GM18861 (cell line): Measurements from ENCODE around the gene PLA2G12B.
"Not testable (repeated sequence)": the region's sequence is repeated elsewhere in the genome, so short reads cannot be mapped to it uniquely, and the experiment has no call there.

Experiments used
- ATAC-seq: cut with Tn5 transposase; IDR thresholded peaks from one replicate; pipeline ENCODE4 v1.9.1; 2021; ENCODE audit not compliant: unreplicated experiment

Gene PLA2G12B

DNA sequence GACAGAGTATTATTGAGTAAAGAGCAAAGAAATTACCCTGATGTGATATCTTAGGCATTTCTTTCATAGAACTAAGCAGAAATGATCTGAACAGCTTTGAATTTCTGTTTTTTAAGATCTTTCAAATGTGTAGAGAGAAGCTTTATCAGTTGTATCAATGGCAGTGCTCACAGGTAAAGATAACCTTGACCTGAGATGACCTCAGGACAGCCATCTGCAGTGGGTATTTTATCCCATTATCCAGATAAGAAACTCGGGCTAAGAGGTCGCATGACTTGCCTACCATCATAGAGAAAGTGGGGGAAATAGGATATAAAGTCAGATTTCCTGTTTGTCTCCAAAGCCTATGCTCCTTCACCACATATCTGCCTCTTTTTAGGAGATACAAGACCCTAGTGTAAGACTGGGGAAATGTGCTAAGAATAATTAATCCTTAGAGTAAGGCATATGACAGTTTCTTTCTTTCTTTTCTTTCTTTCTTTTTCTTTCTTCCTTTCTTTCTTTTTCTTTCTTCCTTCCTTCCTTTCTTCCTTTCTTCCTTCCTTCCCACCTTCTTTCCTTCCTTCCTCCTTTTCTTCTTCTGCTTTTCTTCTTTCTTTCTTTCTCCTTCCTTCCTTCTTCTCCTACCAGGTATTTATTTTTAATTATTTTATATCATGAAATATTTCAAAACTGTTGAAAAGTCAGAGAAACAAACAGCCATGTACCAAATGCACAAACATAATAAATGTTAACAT, 10.9 kb downstream of the PLA2G12B start:
- ATAC-seq = no peak

DNA sequence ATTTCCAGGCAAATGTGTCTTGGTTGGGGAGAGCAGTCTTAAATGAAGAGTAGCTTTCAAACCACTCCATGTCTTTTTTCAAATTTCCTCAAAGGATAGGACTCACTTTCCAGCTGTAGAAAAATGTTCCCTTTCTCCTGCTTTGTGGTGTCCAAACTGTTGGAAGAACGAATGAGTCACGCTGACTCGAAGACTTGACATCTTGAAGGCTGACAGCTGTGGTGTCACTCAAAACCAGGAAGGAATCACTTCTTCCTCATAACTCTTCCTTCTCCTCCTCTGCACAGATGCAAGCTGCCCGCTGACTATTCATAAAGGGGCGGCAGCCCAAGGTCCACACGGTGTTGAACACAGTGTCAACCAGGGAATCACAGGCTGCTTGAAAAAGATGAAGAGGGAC, 19.2 kb downstream of the PLA2G12B start:
- ATAC-seq = no peak

DNA sequence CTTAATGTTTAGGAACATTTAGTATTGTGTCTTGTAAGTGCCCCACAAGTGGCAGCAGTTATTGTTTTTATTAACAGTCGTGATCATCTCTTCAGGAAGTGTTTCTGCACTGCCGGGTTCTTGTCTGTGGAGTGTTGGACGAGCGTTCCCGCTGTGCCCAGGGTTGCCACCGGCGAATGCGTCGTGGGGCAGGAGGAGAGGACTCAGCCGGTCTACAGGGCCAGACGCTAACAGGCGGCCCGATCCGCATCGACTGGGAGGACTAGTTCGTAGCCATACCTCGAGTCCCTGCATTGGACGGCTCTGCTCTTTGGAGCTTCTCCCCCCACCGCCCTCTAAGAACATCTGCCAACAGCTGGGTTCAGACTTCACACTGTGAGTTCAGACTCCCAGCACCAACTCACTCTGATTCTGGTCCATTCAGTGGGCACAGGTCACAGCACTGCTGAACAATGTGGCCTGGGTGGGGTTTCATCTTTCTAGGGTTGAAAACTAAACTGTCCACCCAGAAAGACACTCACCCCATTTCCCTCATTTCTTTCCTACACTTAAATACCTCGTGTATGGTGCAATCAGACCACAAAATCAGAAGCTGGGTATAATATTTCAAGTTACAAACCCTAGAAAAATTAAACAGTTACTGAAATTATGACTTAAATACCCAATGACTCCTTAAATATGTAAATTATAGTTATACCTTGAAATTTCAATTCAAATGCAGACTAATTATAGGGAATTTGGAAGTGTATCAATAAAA, 22.2 kb downstream of the PLA2G12B start:
- ATAC-seq = no peak

DNA sequence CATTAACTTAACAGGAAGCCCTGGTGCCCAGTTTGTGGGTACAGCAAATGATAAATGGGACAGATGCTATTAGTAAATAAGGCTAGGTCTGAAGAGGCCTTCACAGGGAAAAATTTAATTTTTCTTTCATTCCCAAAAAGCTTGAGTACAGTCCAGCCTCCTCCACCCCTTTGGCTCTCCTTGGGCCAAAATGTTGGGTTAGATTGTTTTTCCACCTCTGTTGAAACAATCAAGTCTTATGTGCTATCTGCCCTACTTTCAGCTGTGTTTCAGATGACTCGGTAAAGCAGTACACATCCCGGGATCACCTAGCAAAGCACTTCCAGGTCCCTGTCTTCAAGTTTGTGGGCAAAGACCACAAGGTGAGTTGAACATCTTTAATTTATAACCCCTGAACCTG, 24.3 kb downstream of the PLA2G12B start:
- no peak for ATAC-seq

DNA sequence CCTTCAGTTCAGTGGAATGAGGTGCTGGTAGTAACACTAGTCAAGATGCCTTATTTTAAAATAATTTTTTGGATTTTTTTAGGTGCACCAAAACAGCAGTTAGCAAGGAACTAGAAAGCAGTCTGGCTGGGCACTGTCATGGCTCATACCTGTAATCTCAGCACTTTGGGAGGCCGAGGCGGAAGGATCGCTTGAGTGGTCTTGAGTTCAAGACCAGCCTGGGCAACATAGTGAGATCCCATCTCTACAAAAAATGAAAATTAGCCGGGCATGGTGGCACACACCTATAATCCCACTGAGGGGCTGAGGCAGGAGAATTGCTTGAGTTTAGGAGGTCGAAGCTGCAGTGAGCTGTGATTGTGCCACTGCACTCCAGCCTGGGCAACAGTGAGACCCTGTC, 25.8 kb downstream of the PLA2G12B start:
- ATAC-seq = no peak

DNA sequence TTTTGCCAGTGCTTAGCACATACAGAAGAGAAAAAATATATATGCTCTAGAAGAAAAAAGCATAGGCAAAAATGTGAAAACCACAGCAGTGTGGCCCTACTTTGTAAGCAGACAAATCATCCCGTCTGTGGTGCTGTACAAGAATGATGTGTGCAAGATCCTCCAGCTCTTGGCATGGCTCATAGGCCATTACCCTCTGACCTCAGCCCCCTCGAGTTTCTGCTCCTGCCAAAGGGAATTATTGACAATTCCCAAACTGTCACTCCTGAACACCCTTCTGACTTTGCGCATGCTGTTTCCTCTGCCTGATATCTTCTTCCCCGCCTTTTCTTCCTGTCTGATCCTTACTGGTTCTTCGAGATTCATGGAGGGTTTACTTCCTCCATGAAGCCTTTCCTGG, 27.1 kb downstream of the PLA2G12B start:
- no peak for ATAC-seq

DNA sequence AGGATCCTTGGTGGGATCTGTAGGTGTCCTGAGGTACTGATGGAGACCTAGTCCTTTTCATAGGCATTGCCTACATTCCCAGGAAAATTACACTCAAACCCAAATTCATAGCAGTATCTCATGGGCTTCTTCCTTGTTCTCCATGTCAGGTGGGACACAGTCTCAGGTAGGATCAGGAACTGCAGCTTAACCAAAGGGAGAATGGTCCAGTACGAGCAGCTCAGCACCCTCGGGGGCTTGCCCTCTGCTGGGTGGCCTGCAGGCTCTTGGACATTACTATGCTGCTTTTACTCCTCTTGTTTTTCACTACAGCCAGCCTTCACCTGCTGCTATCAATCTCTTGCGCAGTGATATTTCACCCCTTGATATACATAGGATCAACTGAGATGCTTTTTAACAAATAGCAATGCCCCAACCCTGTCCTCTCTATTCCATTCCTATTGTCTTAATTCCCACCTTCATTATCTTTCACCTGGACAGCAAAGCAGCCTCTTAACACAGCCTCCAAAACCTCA, 28.6 kb downstream of the PLA2G12B start:
- ATAC-seq = no peak

DNA sequence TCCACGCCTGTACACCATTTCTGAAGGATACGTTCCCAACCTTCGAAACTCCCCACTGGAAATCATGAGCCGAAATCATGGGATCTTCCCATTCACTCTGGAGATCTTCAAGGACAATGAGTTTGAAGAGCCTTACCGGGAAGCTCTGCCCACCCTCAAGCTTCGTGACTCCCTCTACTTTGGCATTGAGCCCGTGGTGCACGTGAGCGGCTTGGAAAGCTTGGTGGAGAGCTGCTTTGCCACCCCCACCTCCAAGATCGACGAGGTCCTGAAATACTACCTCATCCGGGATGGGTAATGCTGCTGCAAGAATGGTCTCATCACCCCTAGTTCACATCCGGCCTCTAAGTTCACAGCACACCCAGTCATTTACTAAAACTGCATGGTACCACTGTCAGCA, 30.3 kb downstream of the PLA2G12B start:
- no peak for ATAC-seq

DNA sequence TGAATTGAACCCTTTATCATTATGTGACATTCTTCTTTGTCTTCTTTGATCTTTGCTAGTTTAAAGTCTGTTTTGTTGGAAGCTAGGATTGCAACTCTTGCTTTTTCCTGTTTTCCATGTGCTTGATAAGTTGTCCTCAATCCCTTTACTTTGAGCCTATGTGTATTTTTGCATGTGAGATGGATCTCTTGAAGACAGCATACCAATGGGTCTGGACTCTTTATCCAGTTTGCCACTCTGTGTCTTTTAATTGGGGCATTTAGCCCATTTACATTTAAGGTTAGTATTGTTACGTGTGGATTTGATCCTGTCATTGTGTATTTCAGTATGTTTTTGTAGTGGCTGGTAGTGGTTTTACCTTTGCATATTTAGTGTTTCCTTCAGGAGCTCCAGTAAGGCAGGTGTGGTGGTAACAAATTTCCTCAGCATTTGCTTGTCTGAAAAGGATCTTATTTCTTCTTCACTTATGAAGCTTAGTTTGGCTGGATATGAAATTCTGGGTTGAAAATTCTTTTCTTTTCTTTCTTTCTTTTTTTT, 33.4 kb downstream of the PLA2G12B start:
- not testable (repeated sequence) for ATAC-seq

DNA sequence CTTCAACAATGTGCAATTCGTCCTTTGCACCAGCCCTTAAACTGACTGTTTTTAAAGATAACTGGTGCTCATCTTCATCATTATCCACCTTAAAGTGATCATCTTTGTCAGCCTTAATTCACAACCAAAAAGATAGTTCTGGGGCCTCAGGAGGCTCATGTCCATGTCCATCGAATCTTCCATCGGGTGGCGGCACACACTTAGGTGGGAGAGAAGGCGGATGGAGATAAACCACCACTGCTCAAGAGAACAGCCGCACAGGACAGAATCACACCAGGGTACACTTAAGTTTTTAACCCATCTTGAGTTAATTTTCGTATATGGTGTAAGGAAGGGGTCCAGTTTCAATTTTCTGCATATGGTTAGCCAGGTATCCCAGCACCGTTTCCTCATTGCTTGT, 36.3 kb downstream of the PLA2G12B start:
- no peak for ATAC-seq

DNA sequence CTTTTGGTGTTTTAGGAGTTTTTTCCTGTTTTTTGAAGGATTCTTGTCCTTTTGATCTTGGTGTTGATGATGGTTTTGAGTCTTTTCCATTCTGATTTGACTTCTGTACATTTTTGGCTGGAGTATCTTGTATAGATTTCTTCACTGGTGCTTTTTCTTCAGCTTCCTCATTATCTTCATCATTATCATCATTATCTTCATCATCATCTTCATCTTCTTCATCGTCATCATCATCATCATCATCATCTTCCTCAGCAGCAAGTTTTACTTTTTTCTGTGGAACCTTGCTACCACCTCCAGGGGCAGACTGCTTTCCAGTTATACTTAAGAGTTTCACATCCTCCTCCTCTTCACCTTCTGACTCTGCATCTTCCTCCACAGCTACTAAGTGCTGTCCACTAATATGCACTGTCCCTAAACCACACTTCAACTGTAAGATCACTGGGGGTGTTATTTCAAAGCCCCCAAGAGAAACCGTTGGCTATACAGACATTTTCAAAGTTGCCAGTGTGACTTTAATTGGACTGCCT, 36.7 kb downstream of the PLA2G12B start:
- not testable (repeated sequence) for ATAC-seq

DNA sequence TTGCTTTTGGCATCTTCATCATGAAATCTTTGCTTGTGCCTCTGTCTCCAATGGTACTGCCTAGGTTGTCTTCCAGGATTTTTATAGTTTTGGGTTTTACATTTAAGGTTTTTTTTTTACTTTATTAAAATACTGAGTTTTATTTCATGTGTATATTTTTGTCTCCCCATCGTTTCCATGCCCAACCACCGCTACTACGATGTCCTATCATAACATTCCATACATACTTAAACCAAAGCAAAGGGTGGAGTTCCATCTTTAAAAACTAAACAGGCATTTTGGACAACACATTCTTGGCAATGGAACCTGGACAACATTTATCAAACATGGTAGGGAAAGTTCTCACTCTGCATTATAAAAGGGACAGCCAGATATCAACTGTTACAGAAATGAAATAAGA, 37.4 kb downstream of the PLA2G12B start:
- not testable (repeated sequence) for ATAC-seq

DNA sequence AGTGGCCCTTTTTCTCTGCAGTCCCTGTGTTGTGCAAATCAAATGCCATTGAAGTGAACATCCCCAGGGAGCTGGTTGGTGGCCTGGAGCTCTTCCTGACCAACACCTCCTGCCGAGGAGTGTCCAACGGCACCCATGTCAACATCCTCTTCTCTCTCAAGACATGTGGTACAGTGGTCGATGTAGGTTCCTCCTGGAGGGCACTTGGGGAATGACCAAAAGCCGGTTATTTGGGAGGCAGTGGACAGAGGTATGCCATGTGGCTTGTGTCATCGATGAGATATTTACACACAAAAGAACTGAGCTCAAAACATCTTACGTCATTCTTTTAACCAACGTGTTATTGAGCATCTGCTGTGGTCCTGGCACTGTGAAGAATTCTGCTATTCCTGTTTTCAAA, 41.3 kb downstream of the PLA2G12B start:
- no peak for ATAC-seq

DNA sequence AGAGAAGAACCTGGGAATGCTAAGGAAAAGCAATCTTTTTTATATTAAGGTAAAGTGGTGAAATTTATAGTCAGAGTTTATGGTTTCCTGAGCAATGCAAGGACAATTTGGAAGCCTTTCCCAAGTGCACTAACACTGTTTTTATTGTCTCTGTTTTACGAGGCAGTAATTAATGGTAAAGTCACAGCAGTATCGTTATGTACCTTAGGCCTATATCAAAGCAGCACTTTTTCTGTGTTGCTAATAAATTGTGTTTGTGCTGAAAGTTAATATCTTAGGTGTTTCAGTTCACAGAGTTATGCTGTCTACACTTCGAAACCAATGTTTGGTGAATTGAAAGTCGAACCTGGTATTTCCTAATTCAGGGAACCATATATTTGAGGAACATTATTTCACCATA, 41.9 kb downstream of the PLA2G12B start:
- ATAC-seq = no peak

DNA sequence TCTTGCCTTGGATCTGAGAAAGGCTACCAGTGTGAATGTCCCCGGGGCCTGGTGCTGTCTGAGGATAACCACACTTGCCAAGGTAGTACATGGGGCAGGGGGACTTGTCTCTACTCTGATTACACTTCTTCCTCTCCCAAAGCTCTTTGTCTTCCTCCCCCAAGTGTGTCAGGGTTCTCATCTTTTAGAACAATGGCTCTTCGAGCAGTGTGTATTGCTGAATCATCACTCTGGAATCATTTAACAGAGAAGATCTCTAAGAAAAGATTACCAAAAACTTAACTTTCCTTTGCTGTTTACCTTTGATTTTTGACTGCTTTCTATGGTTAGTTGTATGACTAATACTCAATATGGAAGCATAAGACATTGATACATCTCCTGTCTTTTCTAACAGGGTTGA, 42.8 kb downstream of the PLA2G12B start:
- no peak for ATAC-seq

DNA sequence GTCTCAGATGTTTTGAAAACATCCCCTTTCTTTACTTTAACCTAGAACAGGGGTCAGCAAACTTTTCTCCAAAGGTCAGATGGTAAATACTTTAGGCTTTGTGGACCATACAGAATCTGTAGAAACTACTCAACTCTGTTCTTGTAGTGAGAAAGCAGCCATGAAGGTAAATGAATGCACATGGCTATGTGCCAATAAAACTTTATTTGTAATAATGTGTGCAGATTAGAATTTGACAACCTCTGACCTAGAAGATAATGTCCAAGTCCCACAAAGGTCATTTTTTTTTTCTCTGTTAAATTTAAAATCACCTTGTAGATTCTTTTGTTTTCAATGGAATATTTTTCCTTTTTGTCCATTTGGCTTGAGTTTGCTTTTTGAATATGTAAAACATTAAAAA, 43.9 kb downstream of the PLA2G12B start:
- no peak for ATAC-seq

DNA sequence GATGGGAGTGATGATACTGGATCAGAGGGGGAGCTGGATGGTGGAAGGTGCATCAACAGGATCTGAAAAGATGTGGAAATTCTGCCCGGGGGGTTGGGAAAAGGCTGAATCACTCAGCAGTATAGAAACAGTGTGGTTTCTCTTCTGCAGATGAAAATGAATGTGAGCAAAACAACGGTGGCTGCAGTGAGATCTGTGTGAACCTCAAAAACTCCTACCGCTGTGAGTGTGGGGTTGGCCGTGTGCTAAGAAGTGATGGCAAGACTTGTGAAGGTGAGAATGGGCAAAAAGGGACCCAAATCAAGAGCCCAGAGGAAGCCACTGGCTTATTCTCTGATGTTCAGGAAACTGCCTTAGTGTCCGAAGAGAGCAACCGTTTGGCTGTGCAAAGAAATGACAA, 48.2 kb downstream of the PLA2G12B start:
- no peak for ATAC-seq

DNA sequence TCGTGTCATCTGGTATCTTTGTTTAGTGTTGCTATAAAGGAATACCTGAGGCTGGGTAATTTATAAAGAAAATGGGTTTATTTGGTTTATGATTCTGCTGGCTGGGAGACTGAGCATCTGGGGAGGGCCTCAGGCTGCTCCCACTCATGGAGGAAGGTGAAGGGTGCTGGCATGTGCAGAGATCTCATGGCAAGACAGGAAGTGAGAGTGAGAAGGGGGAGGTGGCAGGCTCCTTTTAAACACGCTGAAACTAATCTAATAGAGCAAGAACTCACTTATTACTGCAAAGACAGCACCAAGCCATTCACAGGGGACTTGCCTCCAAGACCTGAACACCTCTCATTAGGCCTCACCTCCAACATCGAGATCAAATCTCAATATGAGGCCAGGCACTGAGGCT, 49.8 kb downstream of the PLA2G12B start:
- ATAC-seq = no peak

DNA sequence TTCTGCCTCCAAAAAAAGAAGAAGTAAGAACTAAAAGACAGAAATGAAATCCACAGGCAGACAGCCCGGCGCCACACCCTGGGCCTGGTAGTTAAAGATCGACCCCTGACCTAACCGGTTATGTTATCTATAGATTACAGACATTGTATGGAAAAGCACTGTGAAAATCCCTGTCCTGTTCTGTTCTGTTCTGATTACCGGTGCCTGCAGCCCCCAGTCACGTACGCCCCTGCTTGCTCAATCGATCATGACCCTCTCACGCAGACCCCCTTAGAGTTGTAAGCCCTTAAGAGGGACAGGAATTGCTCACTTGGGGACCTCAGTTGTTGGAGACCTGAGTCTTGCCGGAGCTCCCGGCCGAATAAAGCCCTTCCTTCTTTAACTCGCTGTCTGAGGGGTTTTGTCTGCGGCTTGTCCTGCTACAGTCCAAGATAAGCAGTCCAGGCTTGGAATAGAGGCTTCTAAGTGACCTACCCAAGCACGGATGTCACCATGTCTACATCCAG, 50.6 kb downstream of the PLA2G12B start:
- not testable (repeated sequence) for ATAC-seq

DNA sequence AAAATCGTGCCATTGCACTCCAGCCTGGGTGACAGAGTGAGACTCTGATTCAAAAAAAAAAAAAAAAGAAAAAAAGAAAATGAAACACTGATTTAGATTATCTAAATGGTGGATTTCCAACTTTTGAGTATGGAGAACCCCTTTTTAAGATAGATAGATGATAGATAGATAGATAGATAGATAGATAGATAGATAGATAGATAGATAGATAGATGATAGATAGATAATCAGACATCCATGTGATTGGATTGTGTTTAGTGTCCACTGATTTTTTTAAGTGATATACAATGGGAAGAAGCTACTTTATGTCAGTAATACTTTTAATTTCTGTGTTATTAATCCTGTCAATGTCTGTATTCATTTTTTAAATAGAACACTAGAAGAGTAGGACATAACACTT, 55.1 kb downstream of the PLA2G12B start:
- no peak for ATAC-seq

DNA sequence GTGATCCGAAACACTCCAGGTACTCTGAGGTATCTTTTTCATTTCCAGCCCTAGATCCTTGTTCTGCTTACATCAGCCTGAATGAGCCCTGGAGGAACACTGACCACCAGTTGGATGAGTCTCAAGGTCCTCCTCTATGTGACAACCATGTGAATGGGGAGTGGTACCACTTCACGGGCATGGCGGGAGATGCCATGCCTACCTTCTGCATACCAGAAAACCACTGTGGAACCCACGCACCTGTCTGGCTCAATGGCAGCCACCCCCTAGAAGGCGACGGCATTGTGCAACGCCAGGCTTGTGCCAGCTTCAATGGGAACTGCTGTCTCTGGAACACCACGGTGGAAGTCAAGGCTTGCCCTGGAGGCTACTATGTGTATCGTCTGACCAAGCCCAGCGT, 56.0 kb downstream of the PLA2G12B start:
- no peak for ATAC-seq
